Fibroblast of skin of right quadriceps (primary cell): ENCODE data around the gene CFHR2.

ENCODE experiments used
- DNase-seq: peaks from one replicate; pipeline ENCODE4 v3.0.0-alpha.2; 2013

The CFHR2 gene

GRCh38 chr1:197003132-197003531 is 59.6 kb downstream of the CFHR2 start:
- no peak for DNase-seq

- no peak for DNase-seq
Measured at GRCh38 chr1:197008861-197009260, 65.3 kb downstream of the CFHR2 start.
